D721Med (cell line): ENCODE data around the gene HRG.
"Not testable (repeated sequence)": the region's sequence is repeated elsewhere in the genome, so short reads cannot be mapped to it uniquely, and the experiment has no call there.

Experiments used
- DNase-seq: peaks from one replicate; pipeline ENCODE4 v3.0.0; 2011; ENCODE audit warnings: low spot score; ENCODE audit not compliant: insufficient read length
- FAIRE-seq: peaks from 2 replicates; lab custom pipeline; 2011; peaks lifted over from hg19 to GRCh38; lab: Jason Lieb, UNC
- TF ChIP-seq, protein P1 (sequence below): IDR thresholded peaks from 2 replicates; pipeline ENCODE4 v1.5.1; 2012; ENCODE audit warnings: mild to moderate bottlenecking, control low read depth; ENCODE audit not compliant: insufficient read depth; ENCODE audit errors: missing control alignments

Gene HRG

DNA sequence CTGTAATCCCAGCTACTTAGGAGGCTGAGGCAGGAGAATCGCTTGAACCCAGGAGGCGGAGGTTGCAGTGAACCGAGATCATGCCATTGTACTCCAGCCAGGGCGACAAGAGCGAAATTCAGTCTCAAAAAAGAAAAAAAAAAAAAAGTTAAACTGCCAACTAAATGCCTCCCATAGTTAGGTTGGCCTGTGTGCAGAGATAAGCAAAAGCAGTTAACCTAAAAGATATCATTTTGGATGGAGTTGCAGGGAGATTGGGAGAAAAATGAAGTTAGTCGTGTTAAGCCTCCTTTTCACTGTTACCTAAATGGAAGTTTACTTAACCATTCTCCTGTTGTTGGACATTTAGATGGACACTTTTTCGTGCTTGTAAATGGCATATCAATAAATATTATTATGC, 37.1 kb upstream of the HRG start:
- TF ChIP-seq, protein P1, sequence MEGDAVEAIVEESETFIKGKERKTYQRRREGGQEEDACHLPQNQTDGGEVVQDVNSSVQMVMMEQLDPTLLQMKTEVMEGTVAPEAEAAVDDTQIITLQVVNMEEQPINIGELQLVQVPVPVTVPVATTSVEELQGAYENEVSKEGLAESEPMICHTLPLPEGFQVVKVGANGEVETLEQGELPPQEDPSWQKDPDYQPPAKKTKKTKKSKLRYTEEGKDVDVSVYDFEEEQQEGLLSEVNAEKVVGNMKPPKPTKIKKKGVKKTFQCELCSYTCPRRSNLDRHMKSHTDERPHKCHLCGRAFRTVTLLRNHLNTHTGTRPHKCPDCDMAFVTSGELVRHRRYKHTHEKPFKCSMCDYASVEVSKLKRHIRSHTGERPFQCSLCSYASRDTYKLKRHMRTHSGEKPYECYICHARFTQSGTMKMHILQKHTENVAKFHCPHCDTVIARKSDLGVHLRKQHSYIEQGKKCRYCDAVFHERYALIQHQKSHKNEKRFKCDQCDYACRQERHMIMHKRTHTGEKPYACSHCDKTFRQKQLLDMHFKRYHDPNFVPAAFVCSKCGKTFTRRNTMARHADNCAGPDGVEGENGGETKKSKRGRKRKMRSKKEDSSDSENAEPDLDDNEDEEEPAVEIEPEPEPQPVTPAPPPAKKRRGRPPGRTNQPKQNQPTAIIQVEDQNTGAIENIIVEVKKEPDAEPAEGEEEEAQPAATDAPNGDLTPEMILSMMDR: no peak
- no peak for DNase-seq
- no peak for FAIRE-seq

DNA sequence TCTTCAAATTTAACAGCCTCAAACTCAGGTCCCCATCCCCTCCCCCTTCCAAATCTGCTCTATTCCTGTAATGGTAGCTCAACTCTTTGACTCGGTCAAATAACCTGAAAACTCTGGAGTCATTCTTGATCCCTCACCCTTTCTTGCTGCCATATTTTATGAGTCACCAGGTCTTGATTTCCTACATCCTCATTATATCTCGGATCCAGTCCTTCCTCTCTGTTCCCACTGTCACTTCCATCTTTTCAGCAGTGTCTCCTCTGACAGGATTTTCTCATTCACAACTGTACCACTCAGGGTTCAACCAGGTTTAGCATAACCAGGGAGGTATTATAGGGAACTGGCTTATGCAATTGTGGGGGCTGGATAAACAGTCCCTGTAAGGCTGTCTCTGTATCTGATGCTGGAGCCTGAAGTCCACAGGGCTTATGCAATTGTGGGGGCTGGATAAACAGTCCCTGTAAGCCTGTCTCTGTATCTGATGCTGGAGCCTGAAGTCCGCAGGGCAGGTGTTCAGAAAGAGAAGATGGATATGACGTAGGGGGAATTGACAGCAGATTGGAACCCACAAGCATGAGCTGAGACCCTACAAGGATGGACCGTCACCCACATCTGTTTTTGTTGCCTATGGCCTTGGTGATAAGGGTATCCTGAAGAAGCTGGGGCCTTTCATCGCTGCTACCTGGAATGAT, 34.7 kb upstream of the HRG start:
- FAIRE-seq (no peak), DNase-seq (no peak)
- TF ChIP-seq, protein P1: no peak

DNA sequence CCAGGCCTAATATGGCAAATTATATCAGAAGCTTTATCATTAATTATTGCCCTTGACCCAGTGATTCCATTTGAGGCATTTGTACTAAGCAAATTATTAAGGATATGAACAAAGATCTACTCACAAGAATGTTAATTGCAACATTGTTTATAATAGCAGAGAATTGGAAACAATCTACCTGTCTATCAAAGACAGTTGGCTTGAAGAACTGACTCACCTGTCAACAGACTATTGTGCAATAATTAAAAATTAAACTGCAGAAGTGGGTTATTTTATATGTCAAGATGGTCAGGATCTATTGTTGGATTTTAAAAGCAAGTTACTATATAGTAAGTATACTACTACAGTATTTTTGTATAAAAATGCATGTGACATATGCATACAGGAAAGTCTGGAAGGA, 32.3 kb upstream of the HRG start:
- no peak for FAIRE-seq
- TF ChIP-seq, protein P1: no peak
- DNase-seq: no peak

DNA sequence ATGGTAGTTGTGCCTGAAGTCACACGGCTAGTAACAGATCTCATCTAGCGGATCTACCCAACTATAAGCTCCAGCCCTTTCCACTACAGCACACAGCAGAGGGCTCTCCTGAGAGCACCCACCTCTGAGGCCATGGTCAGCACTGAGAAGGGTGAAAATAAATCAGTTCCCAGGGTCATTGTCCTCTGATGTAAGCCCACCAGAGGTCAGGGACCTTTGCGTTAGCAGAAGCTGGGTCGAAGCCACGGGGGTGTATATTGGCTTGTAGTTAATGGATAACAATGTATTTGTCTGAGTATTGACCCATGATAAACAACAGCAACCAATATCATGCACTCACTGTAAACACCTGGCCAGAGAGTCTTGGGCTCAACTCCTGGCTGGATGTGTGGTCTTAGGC, 31.6 kb upstream of the HRG start:
- DNase-seq, FAIRE-seq: not testable (repeated sequence)

DNA sequence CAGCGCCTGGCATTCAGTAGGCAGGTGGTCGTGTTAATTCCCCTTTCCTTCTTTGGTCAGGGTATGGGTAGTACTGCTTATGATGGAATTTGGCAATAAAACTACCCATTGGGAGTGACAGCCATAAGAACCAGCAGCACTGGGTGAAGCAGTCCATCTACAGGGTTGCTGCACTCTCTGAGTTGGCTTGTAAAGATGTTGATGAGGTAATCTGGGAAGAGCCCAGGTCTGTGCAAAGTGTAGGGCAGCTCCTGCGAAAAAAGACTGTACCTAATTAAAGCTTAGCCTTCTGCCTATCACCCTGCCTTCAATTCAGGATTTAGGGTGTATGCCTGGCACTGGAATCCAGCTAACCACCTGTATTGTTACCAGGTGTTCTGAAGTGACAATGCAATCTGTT, 30.3 kb upstream of the HRG start:
- no peak for DNase-seq
- TF ChIP-seq, protein P1: no peak
- no peak for FAIRE-seq

DNA sequence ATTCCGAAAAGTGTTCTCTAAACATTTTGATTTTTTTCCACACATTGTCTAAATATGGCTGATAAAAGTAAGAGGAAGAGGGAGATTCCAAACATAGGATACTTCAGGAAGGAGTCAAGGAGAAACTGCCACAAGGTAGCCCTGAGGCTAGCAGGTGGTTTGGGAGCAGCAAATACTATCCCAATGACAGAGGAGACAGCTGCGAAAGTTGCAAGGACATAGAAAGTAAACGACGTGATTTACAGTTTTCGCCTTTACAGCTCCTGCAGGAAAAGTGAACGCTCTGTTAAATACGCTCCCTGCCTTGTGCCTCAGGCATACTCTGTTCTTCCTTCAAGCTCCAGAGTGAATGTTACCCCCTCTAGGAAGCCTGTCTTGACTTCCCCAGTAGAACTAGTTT, 29.3 kb upstream of the HRG start:
- no peak for FAIRE-seq
- TF ChIP-seq, protein P1: no peak

DNA sequence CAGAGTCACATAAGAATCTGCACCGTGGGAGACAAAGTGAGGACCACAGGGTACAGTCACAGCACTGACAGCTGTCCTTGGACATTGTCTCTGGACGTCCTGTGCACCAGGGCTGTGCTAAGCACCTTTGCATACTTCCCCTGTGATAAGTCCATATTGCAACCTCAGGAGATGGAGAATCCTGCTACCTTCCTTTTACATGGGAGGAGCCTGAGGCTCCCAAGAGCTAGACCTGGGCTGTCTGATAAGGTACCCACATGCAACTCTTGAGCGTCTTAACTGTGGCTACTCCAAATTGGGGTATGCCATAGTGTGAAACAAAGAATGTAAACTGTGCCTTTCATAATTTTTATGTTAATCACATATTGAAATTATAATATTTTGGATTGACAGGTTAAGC, 28.1 kb upstream of the HRG start:
- DNase-seq (no peak), FAIRE-seq (no peak)
- TF ChIP-seq, protein P1: no peak

More for the DNA sequence above, 29.3 kb upstream of the HRG start:
- no peak for DNase-seq
